ENCODE measurements around the gene CMBL. TPM values are rescaled to one million over a fixed set of nuclear protein-coding genes. Genes with fewer than 3 reads are reported as not detected.
"Not testable (repeated sequence)": the region's sequence is repeated elsewhere in the genome, so short reads cannot be mapped to it uniquely, and the experiment has no call there.

CMBL gene
- total RNA-seq, 2 donors from 2014 or later = 0.36 TPM; not detected in 1

DNA sequence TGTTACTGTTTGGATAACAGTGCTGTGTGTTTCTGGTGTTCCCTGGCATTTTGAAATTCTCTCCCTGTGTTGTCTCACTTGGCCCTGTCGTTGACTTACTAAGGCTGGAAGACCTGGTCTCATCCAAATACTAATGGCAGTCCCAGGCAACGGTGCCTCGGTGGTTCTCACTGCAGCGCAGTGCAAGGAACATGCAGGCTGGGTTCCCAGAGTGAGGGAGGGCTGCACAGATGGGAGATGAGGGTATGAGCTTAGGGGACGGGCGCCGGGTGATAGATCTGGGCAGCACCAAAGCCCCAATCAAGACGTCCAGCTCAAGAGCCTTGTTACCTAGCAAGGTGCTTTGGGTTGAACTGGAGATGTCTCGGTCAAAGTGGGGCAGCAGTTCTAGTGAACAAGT lies 46.6 kb downstream of the CMBL start:
- H3K9me3 Mint-ChIP-seq = no peaks in the 10 kb centered on the region
- DNase-seq (ENCODE audit: low spot score) = no peak
- no peaks in the 10 kb centered on the region for H3K27me3 Mint-ChIP-seq
- H3K36me3 Mint-ChIP-seq = peaks cover 53% of the 10 kb centered on the region
- H3K4me1 Mint-ChIP-seq (ENCODE audit: low read depth in 2 of 2) = peaks cover 8 to 16% of the 10 kb centered on the region in 2 donors
- no peak for ATAC-seq
- H3K27ac Mint-ChIP-seq = no peak overlapping the region
- H3K4me3 Mint-ChIP-seq = no peak overlapping the region

DNA sequence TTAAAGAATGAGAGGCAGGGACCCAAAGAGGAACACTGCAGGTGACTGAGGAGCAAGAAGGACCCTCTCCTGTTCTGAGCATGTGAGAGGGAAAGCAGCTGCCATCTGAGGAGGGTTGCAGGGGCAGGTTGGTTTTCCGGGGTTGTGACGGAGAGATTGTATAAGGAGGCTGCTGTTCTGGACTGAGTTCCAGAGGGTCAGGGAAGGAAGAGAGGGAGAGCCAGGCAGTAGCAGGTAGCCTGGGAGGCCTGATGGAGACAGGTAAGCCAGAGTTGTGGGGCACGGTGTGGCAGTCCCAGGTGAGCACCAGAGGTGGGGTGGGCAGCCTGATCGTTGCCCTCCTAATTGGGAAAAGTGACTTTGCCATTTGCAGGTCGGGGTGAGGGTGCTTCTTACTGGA lies 47.8 kb downstream of the CMBL start:
- DNase-seq (ENCODE audit: low spot score) (no peak), ATAC-seq (no peak)
- Mint-ChIP-seq H3K9me3 (no peaks in the 10 kb centered on the region), H3K27ac (peak overlapping the region in 1 of 2 donors; percentile 52), H3K4me3 (no peak overlapping the region), H3K36me3 (peaks cover 64% of the 10 kb centered on the region), H3K4me1 (ENCODE audit: low read depth in 2 of 2) (peaks cover 17 to 23% of the 10 kb centered on the region in 2 donors), H3K27me3 (no peaks in the 10 kb centered on the region)

DNA sequence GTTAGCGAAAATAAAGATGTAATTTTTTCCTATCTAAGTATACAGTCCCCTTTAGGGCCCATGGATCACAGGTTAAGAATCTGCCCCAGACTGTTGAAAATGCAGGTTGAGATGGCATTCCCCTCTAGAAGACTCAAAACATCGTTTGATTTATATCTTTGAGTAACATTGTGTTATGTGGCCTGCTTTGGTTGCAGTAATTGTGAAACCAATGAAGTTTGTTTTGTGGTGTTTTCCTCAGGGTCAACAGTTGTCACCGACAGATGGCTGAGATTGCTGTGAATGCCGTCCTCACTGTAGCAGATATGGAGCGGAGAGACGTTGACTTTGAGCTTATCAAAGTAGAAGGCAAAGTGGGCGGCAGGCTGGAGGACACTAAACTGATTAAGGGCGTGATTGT lies 49.8 kb downstream of the CMBL start:
- ATAC-seq (no peak), DNase-seq (ENCODE audit: low spot score) (no peak)
- no peak overlapping the region for H3K4me3 Mint-ChIP-seq
- H3K27me3 Mint-ChIP-seq = no peaks in the 10 kb centered on the region
- H3K36me3 Mint-ChIP-seq = peaks cover 65% of the 10 kb centered on the region
- peak overlapping the region in 1 of 2 donors; percentile 10 for H3K27ac Mint-ChIP-seq
- H3K4me1 Mint-ChIP-seq (ENCODE audit: low read depth in 2 of 2) = peaks cover 31 to 32% of the 10 kb centered on the region in 2 donors
- no peaks in the 10 kb centered on the region for H3K9me3 Mint-ChIP-seq

DNA sequence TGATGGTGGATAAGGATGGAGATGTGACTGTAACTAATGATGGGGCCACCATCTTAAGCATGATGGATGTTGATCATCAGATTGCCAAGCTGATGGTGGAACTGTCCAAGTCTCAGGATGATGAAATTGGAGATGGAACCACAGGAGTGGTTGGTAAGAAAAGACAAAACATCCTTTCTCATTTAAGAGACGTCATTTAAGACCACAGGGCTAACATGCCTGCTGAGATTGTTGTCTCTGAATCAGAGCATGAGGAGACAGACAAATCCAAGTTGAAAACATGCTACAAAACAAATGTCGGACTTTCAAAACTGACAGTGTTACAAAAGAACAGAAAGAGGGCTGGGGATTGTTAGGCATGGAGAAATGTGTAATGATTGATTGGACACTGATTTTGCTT lies 53.0 kb downstream of the CMBL start:
- peaks cover 44 to 46% of the 10 kb centered on the region in 2 donors for H3K4me1 Mint-ChIP-seq (ENCODE audit: low read depth in 2 of 2)
- H3K4me3 Mint-ChIP-seq = no peak overlapping the region
- peaks cover 60% of the 10 kb centered on the region for H3K36me3 Mint-ChIP-seq
- no peaks in the 10 kb centered on the region for H3K27me3 Mint-ChIP-seq
- DNase-seq (ENCODE audit: low spot score) = no peak
- no peak overlapping the region for H3K27ac Mint-ChIP-seq
- ATAC-seq = no peak
- no peaks in the 10 kb centered on the region for H3K9me3 Mint-ChIP-seq

DNA sequence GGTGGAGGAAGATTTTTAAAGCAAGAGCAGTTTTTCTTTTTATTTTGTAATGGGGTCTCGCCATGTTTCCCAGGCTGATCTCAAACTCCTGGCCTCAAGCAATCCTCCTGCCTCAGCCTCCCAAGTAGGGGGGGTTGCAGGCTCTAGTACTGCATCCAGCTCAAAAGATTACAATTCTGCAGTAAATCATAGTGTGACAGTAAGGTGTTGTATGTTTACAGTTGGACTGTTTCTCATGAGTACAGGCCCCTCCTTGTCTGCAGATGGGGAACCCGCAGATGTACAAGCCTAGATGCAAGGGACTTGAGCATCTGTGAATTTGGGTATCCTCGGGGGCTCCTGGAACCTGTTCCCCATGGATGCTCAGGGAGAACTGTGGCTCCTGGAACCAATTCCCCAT lies 54.3 kb downstream of the CMBL start:
- Mint-ChIP-seq H3K9me3 (no peaks in the 10 kb centered on the region), H3K27me3 (no peaks in the 10 kb centered on the region), H3K4me1 (ENCODE audit: low read depth in 2 of 2) (peaks cover 45 to 49% of the 10 kb centered on the region in 2 donors), H3K27ac (no peak overlapping the region), H3K4me3 (peak overlapping the region; percentile 41), H3K36me3 (peaks cover 51% of the 10 kb centered on the region)
- DNase-seq (ENCODE audit: low spot score) = no peak
- ATAC-seq = no peak

DNA sequence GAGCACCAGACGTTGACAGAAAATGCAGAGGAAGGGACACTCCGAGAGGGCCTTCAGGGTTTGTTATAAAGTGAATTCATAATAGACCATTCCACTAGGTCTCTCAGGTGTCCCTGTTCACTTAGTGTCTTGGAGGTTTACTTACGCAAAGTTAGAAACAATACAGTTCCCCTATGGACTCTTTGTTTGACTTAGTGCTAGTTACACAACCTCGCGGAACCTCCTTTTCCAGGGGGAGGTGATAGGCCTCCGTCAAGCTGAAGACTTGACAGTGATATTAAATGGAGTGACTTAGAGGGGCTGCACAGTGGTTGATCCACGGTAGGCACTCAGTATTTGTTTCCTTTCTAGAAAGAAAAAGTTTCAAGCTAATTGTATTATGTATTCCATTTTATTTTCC lies 56.3 kb downstream of the CMBL start:
- Mint-ChIP-seq H3K36me3 (peaks cover 42% of the 10 kb centered on the region), H3K27ac (peak overlapping the region; percentile 99 to 100), H3K4me3 (peak overlapping the region; percentile 98), H3K9me3 (no peaks in the 10 kb centered on the region), H3K27me3 (no peaks in the 10 kb centered on the region), H3K4me1 (ENCODE audit: low read depth in 2 of 2) (peaks cover 46 to 55% of the 10 kb centered on the region in 2 donors)
- no peak for ATAC-seq
- no peak for DNase-seq (ENCODE audit: low spot score)

DNA sequence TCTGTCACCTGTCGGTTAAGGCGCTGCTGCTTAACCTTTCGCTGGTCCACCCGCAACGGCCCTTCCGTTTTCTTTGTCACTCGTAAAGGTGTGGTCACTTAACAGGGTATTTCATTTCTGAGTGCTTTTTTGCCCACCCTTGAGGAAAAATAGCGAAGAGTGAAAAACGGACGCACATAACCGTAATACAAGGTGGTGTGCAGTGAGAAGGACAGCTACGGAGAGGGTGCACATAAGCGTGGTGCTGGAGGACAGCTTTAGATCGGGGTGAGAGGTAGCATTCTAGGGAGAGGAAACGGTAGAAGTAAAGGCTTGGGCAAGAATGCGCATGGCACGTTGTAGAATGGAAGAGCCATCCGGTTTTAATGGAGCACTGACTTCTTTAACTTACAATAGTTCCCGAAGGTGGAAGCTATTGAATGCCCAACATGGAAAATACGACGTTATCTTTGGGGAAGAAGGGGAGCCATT lies 56.9 kb downstream of the CMBL start:
- H3K4me3 Mint-ChIP-seq = peak overlapping the region; percentile 98
- no peaks in the 10 kb centered on the region for H3K27me3 Mint-ChIP-seq
- peaks cover 37% of the 10 kb centered on the region for H3K36me3 Mint-ChIP-seq
- H3K4me1 Mint-ChIP-seq (ENCODE audit: low read depth in 2 of 2) = peaks cover 43 to 53% of the 10 kb centered on the region in 2 donors
- no peaks in the 10 kb centered on the region for H3K9me3 Mint-ChIP-seq
- ATAC-seq = peak in 1 of 2 donors; percentile 42
- peak overlapping the region; percentile 99 to 100 for H3K27ac Mint-ChIP-seq
- DNase-seq (ENCODE audit: low spot score) = no peak

DNA sequence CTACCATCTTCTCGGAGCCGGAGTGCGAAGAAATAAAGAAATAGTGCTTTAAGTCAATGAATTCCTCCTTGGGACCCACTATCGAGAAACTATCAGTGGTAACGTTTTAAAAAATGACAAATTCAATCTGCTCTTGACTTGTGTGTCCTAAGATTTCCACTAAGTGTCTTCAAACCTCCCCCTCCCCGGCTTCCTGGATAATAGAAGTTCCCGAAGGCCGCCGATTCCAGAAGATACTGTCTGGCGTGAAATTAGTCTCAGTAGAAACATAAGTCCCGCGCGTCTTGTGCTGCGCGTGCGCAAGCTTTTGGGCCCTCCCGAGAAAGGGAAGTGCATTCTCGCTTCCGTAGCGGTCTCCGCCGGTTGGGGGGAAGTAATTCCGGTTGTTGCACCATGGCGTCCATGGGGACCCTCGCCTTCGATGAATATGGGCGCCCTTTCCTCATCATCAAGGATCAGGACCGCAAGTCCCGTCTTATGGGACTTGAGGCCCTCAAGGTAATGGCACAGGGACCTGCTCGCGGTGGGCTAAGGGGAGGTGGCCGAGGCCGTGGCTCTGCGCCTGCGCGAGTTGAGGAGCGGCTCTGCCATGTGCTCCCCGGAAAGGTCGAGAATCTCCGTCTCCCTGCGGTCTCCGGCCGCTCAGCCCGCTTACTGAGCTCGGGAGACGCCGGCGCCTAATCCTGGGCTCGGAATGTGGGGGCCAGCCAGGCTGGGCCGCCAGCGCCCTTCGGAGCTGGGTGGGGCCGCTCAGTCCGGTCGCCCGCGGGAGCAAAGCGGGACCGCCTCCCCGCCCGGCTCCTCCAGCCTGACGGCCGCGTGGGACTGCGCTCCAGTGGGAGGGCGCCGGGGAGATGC lies 57.5 kb downstream of the CMBL start, which contains the start of gene CCT5:
Gene CCT5, plus strand, starts transcription at position 333 of the 858 bp plus-strand sequence. Its CDS starts 61 bp downstream, at position 394.
- Mint-ChIP-seq H3K27ac (peak within 1 kb of the TSS; percentile 99 to 100), H3K27me3 (no peaks in the 10 kb centered on the region), H3K9me3 (no peaks in the 10 kb centered on the region), H3K4me1 (ENCODE audit: low read depth in 2 of 2) (peaks cover 41 to 50% of the 10 kb centered on the region in 2 donors), H3K4me3 (peak within 1 kb of the TSS; percentile 98), H3K36me3 (peaks cover 30% of the 10 kb centered on the region)
- ATAC-seq (peak; percentile 87 to 93), DNase-seq (ENCODE audit: low spot score) (peak; percentile 96)

DNA sequence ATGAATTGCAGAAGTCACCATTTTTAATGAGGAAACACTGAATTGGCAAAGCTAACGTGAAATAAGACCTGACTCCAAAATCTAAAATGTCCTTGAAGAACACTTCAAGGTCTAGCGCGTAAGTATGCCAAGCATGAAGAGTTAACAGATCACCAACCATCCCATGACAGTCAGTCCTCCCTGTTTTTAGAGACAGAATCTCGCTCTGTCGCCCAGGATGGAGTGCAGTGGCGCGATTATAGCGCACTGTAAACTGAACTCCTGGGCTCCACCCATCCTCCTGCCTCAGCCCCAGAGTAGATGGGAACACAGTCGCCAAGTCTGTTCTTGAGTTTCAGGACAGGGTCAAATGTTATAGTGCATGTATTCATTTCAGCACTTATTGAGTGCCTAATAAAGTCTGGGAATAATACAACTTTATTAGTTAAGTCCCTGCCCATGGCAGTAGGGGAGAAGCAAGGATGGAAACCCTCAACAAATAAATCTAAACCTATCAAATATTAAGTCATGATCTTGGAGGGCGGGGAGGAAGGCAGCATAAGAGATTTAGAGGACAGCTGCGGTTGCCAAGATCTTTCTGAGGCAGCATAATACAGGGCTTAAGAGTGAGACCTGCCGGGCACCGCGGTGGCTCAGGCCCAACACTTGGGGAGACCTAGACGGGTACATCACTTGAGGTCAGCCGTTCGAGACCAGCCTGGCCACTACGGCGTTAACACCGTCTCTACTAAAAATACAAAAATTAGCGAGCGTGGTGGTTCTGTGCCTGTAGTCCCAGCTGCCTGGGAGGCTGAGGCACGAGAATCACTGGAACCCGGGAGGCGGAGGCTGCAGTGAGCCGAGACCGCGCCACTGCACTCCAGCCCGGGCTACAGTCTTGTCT lies 59.1 kb downstream of the CMBL start:
- ATAC-seq = no peak
- peak overlapping the region; percentile 99 to 100 for H3K27ac Mint-ChIP-seq
- peaks cover 30 to 34% of the 10 kb centered on the region in 2 donors for H3K4me1 Mint-ChIP-seq (ENCODE audit: low read depth in 2 of 2)
- H3K4me3 Mint-ChIP-seq = peak overlapping the region; percentile 98
- no peak for DNase-seq (ENCODE audit: low spot score)
- peaks cover 15% of the 10 kb centered on the region for H3K36me3 Mint-ChIP-seq
- no peaks in the 10 kb centered on the region for H3K9me3 Mint-ChIP-seq
- no peaks in the 10 kb centered on the region for H3K27me3 Mint-ChIP-seq

DNA sequence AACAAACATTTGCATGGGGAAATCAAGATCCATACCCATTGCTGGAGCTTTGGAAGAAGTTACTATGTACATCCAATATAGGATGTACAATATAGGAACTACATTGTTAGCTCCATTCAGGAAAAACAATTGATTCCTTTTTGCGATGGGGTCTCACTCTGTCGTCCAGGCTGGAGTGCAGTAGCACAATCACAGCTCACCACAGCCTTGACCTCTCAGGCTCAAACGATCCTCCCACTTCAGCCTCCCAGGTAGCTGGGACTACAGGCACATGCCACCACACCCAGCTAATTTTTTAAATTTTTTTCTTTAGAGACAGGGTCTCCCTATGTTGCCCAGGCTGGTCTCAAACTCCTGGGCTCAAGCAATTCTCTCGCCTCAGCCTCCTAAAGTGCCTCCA lies 60.5 kb downstream of the CMBL start:
- H3K27me3 Mint-ChIP-seq; H3K27ac Mint-ChIP-seq; H3K4me3 Mint-ChIP-seq; ATAC-seq; DNase-seq (ENCODE audit: low spot score); H3K9me3 Mint-ChIP-seq: not testable (repeated sequence)
- peaks cover 30 to 32% of the 10 kb centered on the region in 2 donors for H3K4me1 Mint-ChIP-seq (ENCODE audit: low read depth in 2 of 2)
- peaks cover 15% of the 10 kb centered on the region for H3K36me3 Mint-ChIP-seq

DNA sequence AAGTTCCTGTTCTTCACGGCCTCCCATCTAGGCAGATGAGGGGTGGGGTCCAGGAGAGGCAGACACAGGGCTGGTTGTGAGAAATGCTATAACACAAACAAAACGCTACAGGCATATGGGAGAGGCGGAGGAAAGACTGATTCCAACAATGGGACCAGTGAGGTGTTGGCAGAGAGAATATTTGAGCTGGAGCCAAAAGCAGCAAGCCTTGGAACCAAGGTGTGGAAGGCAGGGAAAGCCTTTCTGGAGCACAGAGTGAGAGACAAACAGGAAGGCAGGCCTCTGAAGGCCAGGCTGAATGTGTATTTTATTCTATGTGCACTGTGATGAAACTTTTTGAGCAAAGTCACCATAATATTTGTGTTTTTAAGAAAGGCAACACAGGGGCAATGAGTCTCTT lies 60.9 kb downstream of the CMBL start:
- H3K27me3 Mint-ChIP-seq = no peaks in the 10 kb centered on the region
- H3K36me3 Mint-ChIP-seq = peaks cover 12% of the 10 kb centered on the region
- H3K4me1 Mint-ChIP-seq (ENCODE audit: low read depth in 2 of 2) = peaks cover 26 to 28% of the 10 kb centered on the region in 2 donors
- H3K27ac Mint-ChIP-seq = no peak overlapping the region
- no peaks in the 10 kb centered on the region for H3K9me3 Mint-ChIP-seq
- DNase-seq (ENCODE audit: low spot score) (no peak), ATAC-seq (no peak)
- no peak overlapping the region for H3K4me3 Mint-ChIP-seq

DNA sequence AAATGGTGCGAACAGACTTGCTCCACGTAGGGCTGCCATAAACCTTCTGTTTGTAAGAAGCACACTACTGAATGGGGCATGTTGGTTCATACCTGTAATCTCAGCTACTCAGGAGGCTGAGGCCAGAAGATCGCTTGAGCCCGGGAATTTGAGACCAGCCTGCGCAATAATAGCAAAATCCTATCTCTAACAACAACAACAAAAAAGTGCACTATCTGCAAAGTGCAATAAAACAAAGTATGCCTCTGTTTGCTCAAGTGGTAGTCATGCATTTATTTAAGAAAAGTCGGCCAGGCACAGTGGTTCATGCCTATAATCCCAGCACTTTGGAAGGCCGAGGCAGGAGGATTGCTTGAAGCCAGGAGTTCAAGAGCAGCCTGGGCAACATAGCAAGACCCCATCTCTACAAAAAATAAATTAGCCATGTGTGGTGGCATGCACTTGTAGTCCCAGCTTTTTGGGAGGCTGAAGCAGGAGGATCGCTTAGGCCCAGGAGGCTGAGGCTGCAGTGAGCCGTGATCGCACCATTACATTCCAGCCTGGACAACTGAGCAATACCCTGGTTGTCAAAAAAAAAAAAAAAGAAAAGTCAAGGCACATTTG lies 63.3 kb downstream of the CMBL start:
- no peak for ATAC-seq
- H3K4me3 Mint-ChIP-seq = no peak overlapping the region
- no peak overlapping the region for H3K27ac Mint-ChIP-seq
- H3K36me3 Mint-ChIP-seq = no peaks in the 10 kb centered on the region
- no peaks in the 10 kb centered on the region for H3K9me3 Mint-ChIP-seq
- no peaks in the 10 kb centered on the region for H3K27me3 Mint-ChIP-seq
- no peak for DNase-seq (ENCODE audit: low spot score)
- H3K4me1 Mint-ChIP-seq (ENCODE audit: low read depth in 2 of 2) = peaks cover 13 to 16% of the 10 kb centered on the region in 2 donors

DNA sequence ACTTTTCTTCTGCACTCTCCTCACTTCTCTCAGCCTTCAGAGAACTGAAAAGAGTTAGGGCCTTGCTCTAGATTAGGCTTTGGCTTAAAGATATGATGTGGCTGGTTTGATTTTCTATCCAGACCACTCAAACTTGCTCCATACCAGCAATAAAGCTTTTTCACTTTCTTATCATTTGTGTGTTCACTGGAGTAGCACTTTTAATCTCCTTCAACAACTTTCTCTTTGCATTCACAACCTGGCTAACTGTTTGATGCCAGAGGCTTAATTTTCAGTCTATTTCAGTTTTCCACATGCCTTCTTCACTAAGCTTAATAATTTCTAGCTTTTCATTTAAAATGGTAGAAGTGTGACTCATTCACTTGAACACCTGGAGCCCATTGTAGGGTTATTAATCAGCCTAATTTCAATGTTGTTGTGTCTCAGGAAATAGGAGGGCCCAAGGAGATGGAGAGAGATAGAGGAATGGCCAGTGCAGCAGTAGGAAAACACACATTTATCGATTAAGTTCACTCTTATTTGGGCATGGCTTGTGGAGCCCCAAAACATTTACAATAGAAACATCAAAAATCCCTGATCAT lies 64.0 kb downstream of the CMBL start:
- ATAC-seq (no peak), DNase-seq (ENCODE audit: low spot score) (no peak)
- peaks cover 9 to 14% of the 10 kb centered on the region in 2 donors for H3K4me1 Mint-ChIP-seq (ENCODE audit: low read depth in 2 of 2)
- H3K36me3 Mint-ChIP-seq = peaks cover 3% of the 10 kb centered on the region
- H3K4me3 Mint-ChIP-seq = no peak overlapping the region
- no peaks in the 10 kb centered on the region for H3K9me3 Mint-ChIP-seq
- no peaks in the 10 kb centered on the region for H3K27me3 Mint-ChIP-seq
- H3K27ac Mint-ChIP-seq = no peak overlapping the region

Measured in natural killer cell treated with Interleukin-12 subunit alpha and Interleukin-12 subunit beta and Interleukin-15 and Interleukin-18, amount 100 ng/mL, for 72 hours (primary cell).